HG03196 (cell line): ENCODE results near the gene KAZN.

Experiments
- ATAC-seq: cut with Tn5 transposase; IDR thresholded peaks from one replicate; pipeline ENCODE4 v1.9.1; 2021; ENCODE audit not compliant: unreplicated experiment

KAZN gene

DNA sequence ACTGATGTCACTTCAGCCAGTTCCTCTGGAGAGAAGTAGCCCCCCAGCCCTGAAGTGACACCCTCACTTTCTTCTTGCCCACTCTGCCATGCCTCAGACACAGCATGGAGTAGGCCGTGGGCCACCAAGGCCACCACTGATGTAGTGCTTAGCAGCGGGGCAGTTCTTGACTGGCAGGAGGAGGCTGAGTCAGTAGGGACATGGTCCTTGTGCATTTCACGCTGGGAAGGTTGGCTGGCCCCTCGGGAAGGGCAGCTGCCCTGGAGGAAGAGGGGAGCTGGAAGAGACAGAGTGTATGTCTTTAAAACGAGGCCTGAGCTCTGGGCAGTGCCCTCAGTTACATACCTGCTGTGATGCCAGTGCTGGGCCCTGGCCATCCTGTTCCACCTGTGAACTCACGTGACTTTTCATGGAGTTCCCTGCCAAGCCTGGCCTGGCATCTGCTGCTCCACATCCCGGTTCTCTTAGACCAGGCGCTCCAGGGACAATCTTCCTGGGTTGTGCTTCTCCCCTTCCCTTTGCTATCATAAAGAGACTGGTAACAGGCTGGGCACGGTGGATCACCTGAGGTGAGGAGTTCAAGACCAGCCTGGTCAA lies 396.5 kb downstream of the KAZN start:
- ATAC-seq = no peak

DNA sequence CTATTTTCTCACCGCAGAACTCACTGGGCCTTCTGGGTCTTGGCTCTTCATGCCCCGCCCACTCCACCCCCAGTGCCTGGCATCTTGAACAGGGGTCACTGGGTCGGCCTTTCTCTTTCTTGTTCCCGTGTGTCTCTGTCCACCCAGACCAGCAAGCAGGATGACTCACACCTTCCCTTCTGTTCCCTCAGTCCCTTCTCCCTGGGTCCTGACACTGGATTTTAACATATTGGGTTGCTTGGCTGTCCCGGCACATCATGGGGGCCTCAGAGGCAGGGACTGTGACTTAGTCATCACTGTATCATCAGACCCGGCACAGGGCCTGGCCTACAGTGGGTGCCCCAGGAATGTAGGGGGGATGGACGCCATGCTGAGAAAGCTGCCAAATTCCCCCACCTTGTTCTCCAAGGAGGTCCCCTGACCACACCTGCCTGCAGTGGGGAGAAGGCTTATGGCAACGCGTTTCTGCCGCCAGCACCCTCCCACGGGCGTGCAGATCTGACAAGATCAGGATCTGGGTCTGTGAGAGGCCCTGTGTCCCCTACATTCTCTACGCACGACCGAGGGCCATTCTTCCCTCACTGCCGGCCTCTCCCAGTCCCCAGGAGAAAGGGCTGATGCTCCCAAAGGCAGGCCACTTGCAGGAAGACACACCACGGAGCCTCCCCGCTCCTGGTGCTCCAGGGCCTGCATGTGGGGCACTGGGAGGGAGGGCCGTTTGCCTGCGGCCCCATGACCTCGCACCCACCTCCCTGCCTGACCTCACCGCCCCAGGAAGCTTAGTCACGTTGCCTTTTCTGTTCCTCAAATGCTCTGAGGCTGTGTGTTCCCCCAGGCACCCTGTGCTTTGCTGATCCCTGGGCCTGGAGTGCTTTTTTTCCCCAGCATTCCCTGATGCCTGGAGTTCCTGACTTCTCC lies 397.9 kb downstream of the KAZN start:
- ATAC-seq = no peak

DNA sequence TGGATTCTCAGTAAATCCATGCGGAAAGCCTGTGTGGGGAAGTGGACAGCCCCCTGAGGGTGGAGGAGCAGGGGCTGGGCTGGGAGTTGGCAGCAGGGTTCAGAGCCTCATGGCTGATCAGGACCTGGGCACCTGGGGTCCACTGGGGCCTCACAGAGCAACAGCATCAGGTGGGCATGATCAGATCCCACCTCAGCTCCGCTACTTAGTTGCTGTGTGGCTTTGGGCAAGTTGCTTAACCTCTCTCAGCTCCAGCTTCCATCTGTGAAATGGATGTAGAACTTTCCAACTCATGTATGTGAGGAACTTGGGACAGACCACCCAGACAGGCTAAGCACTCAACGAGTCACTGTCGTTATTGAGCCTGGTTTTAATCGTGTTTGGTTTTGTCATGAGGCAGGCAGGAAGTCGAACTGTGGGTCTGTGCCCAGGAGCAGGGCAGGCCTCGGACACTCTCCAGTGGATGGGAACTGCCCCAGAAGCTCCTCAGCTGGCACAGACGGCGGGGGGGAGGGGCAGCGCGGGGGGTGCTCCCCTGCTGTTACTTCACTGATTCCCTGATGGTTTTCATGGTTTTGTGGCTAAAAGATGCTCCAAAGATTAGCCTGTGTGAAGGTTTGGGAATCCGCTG lies 399.3 kb downstream of the KAZN start:
- ATAC-seq = no peak

DNA sequence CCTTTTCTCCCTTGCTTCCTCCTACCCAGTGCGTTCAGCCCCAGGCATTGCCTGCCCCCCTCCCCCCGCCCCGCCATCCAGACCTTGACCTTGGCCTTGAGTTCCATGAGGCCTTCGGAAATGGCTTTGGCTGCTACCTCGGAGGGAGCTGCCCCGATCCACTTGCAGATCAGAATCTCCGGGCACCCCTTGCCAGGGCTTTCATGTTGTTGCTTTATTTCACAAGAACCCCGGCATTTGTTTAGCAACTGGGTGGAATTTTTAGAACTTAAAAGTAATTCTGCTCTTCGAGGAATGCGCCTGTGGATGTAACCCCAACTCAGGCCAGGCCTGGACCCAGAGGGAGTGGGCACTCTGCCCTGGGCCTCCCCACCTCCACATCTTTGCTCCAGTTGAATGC lies 401.0 kb downstream of the KAZN start:
- no peak for ATAC-seq

DNA sequence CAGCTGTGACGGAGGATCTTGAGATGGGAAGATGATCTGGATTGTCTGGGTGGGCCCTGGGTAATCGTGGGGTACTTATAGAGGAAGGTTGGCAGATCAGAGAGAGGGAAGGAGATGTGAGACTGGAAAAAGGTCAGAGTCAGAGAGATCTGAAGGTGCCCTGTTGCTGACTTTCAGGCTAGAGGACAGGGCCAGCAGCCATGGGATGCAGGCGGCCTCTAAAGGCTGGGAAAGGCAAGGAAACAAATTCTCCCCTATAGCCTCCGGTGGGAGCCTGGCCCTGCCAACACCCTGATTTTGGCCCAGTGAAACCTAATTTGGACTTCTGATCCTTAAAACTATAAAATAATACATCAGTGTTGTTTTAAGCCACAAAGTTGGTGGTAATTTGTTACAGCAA lies 401.5 kb downstream of the KAZN start:
- ATAC-seq = no peak

DNA sequence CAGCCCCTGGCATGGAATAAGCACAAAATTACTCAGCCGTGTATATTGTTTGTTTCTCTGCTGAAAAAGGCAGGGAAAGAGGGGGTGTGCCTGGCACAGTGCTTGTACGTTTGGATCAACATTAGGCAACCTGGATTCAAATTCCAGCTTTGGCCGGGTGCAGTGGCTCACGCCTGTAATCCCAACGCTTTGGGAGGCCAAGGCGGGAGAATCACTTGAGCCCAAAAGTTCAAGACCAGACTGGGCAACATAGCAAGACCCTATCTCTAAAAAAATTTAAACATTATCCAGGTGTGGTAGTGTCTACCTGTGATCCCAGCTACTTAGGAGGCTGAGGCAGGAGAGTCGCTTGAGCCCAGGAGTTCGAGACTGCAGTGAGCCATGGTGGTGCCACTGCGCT lies 402.2 kb downstream of the KAZN start:
- no peak for ATAC-seq

DNA sequence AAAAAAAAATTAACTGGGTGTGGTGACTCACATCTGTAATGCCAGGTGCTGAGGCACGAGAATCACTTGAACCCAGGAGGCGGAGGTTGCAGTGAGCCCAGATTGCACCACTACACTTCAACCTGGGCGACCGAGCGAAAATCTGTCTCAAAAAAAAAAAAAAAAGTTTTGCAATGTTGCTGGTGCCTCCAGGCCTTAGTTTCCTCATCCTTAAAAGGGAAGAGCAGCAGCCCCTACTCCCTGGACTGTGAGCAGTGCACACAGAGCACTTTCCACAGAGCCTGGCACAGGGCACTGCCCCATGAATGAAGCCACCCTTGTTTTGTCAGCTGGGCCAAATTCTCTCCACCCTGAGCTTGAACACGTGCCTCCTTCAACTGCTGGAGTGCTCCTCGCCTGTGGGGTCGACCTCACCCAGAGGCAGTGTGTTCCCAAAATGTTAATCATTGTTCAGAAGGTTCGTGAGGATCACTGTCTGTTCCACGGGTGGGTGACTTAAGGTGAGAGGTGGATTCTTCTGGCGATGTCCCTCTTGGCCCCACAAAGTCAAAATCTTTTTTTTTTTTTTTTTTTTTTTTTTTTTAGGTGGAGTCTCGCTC lies 402.9 kb downstream of the KAZN start:
- no peak for ATAC-seq

DNA sequence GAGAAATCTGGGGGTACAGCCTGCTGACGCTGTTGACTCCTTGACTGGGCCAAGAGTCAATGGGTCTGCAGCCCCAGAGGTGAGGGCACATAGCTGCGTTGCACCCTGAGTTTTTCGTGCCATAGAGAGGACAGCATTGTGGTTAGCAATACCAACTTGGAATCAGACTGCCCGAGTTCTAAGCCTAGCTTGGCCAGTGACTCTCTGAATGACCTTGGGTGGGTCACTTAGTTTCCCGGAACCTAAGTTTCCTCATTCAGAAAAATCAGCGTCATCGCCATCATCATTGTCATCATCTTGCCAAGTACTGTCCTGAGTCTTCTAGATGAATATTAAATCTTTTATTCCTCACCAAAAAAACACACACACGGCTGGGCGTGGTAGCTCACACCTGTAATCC lies 403.8 kb downstream of the KAZN start:
- no peak for ATAC-seq

DNA sequence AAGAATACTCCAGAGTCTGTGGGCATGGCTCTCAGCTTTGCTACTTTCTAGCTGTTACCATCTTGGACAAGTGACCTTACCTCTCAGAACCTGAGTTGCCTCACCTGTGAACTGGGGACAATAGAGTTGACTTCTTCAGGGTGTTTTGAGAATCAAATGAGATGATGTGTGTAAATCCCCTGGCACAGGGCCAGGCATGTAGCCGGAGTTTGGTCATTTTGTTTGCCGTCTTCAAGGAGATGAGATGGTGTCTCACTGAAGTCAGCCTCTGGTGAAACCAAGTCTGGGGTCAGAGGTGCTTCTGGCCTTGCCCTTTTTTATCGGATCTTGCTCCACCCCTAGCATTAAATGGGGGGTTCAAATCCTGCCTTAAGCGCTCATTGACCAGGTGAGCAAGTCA lies 405.9 kb downstream of the KAZN start:
- no peak for ATAC-seq

DNA sequence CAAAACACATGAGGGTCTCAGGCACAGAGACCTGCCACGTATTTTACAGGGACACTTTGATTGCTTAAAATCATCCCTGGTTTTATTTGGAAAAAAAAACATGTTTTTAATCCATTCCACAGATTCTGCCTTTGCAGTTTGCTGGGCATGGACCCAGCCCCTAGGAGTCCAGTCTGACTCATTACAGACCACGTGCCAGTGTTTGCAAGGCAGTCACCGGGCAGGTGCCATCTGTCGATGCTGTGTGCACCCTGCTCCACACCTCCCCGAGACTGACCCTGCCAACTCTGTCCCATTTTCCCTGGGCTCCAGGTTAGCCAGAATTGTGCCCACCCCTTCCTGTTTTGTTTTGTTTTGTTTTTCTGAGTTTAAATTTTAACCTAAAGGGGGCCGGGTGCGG lies 406.6 kb downstream of the KAZN start:
- ATAC-seq = no peak

DNA sequence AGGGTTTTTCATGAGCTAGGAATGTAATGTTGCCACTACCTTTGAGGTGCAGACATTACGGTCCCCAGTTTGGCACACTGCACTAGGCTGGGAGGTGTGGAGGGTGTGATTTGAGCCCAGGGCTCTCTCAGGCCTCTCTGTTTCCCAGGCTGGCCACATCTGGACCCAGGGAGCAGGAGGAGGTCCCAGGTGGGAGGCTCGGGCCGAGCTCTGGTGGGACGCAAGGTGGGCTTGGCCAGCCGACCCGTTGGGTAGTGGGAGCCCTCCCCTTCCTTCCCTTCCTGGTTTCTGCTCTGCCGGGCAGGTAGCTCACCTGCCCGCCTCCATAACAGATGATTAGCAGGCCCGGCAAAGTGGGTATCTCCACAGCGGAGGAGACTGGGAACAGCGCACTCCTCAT lies 408.9 kb downstream of the KAZN start:
- ATAC-seq = no peak

DNA sequence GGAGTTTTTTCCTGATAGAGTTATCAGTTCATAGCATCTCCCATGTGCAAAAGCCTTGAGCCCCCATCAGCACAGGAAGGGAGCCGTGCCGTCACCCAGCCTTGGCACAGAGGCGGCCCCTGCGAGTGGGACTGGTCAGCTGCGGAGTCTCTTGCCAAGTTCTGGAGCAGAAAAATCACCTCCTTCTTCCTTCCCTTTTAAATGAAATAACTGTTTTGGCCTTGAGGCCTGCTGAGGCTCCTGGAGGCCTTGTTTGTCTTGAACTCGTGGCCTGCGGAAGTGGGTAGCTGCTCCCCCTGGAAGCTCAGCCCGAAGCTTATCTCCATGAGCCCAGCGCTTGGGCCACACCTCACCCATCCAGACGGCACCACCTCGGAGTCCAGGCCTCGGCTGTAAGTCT lies 409.4 kb downstream of the KAZN start:
- no peak for ATAC-seq

DNA sequence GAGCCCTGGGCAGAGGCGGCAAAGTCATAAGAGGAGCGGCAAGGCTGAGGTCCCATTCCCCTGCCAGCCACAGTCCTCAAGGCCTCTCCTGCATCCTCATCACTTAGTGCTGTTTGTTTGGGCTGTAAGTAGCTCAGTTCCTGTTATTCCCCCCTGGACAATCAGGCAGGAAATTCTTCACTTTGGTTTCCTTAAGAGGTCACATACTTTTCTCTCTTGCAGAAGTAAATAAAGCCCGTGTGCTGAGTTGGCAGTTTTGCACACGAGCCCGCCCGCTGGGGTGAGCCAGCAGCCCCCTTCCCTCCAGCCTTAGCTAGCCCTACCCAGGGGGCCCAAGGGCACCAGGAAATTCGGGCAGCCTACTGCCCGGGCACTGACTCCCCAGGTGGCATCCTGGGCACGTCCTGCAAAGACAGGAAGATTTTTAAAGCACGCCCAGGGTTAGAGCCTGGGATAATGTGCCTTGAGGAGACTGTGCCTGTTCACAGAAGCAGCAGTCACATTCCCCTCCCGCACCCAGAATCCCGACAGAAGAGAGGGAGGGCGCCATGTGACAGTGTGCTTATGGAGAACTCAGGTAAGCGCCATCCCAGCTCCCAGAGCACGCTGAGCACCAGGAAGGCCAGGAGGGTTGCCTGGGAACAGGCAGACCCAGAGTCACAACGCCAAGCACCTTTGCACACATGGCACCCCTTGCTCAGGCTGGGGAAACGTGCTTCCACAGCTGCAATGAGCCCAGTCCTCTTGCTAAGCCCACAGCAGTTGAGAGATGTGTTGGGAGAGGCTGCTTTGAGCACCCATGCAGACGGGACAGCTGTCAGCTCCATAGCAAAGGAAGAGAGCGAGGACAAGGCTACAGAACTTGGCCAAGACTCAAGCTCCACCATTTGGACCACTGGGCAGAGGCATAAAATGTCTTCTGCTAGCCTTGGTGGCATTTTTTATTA lies 410.6 kb downstream of the KAZN start:
- no peak for ATAC-seq

DNA sequence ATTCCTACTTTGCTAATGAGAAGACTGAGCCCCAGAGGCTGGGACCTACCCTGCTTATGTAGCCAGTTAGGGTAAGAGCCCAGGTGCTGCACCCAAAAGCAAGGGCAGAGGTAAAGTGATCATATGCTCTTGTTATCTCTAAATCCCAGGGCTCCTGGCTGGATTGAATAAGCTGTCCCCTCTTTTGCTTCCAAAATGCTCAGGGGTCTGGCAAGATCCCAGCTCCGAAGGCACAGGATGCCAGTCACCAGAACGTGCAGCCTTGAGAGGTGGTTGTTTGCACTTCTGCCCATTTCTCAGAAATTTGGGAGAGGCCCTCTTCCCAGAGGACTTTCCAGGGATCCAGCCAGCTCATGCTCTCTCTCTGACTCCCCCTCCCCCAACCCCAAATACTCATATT lies 412.7 kb downstream of the KAZN start:
- ATAC-seq = no peak

DNA sequence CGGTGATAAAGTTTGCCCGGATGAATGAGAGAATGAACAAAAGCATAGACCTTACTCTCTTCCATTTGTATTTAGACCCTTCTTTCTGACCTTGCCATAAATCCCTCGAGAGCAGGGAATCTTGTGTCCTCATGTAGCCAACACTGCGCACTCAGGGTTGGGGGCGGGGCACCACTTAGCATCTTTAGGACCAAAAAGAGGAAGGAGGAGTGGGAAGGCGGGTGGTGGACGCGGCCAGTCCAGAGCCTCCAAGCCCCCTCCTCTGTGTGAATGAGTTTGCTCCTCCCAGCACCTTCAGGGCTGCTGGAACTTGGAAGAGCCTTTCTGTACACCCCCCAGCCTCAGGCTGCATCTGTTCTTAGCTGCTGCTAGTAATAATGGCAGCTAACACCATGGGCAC lies 413.2 kb downstream of the KAZN start:
- no peak for ATAC-seq

DNA sequence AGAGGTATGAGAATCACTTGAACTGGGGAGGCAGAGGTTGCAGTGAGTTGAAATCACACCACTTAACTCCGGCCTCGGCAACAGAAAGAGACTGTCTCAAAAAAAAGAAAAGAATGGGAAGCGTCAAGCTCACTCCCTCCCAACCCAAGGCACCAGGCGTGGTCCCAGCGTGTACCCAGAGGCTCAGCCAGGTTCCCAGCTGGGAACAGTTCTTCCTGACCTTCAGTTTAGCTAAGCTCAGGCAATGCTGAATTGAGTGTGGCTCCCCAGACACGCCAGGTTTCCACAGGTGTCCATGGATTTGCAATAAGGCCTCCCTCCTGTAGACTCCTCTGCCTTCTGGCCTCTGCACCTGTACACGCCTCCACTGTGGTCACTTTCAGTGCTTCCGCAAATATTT lies 414.3 kb downstream of the KAZN start:
- ATAC-seq = no peak

DNA sequence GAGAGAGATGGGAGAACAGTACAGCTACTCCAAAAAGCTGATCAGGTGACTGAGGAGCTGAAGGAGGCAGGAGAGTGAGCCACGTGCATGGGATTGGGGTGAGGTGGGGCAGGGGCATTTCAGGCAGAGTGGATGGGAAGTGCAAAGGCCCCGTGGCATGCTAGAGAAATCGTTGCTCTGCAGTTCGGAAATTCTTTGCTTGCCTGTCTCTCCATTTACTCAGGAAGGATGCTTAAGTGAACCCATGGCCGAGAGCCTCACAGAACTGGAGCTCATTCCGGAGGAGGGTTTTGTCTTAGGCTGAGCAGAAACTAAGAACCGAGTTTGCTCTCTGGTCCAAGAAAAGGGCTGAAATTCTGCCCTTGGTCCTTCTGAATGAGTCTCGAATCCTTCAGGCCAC lies 415.3 kb downstream of the KAZN start:
- no peak for ATAC-seq

DNA sequence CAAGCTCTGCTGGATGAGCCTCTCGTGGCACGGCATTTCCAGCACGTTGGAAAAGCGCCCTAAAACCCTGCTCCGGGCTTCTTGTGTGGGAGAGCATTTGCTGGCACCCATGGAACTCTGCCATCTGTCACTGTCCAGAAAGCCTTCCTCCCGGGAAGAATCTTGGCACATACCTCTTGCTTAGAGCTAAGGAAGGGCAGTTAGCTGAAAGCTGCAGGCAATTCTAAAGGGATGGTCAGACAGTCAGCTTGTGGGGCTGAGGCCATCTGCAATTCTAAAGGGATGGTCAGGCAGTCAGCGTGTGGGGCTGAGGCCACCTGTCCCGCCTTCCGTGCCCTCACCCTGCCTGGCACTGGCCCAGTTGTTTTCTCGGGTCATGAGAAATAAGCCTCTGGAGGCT lies 416.0 kb downstream of the KAZN start:
- ATAC-seq = no peak

DNA sequence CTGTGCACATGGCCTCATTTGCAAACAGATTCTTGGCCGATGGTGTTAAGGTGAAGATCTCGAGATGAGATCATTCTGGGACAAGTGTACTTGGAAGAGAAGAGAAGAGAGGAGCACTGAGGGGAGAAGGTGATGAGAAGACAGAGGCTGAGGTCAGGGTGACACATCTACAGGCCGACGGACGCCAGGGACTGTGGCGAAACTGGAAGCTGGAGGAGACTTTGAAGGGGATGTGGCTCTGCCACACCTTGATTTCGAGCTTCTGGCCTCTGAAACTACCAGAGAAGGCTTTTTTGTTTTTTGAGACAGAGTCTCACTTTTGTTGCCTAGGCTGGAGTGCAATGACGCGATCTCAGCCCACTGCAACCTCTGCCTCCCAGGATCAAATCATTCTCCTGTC lies 417.5 kb downstream of the KAZN start:
- no peak for ATAC-seq

DNA sequence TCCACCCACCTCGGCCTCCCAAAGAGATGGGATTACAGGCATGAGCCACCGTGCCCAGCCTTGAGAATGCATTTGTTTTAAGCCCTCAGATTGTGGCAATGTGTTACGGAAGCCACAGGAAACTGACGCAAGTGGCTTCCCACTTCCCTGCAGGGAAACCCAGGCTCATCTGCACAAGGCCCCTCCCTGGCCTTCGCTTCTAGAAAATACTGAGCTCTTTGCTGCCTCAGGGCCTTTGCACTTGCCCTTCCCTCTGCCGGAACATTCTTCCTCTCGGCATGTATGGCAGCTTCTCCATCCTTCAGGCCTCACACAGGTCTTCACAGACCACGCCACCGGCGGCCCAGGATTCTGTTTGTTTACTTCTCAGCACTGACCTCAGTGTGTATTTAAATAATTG lies 418.0 kb downstream of the KAZN start:
- no peak for ATAC-seq

DNA sequence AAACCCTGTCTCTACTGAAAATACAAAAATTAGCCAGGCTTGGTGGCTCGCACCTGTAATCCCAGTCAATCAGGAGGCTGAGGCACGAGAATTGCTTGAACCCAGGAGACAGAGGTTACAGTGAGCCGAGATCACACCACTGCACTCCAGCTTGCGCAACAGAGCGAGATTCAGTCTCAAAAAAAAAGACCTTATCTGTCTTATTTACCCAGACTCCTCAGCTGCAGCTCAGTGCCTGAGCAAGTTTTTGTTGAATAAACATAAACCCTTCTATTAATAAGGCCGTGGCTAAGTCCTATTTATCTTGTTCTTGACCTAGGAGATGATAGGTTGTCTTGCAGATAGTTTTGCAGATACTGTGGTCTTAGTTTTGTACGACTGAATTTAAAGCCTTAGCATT lies 418.6 kb downstream of the KAZN start:
- ATAC-seq = no peak
